K562 (cell line): Measurements from ENCODE around the gene ZFTA. TPM values are rescaled to one million over a fixed set of nuclear protein-coding genes. Genes with fewer than 3 reads are reported as not detected.
A peak's percentile ranks its signal among the peaks of the same experiment; 100 is the strongest.

Experiments used
- ATF7 ChIP-seq: fragments of 450-650 bp; IDR thresholded peaks from 2 replicates; pipeline ENCODE4 v1.7.1; 2014; ENCODE audit warnings: mild to moderate bottlenecking, moderate library complexity
- GATA2 ChIP-seq: sonication (generic); formaldehyde crosslinking; IDR thresholded peaks from 2 replicates; pipeline ENCODE4 v1.4.0; 2020; ENCODE audit warnings: mild to moderate bottlenecking, missing genetic modification reagents
- GTF2A2 ChIP-seq: IDR thresholded peaks from 2 replicates; pipeline ENCODE4 v1.6.1; 2016; ENCODE audit warnings: mild to moderate bottlenecking, missing genetic modification characterization, missing compliant biosample characterization
- HNRNPLL ChIP-seq: fragments of 200-400 bp; formaldehyde crosslinking; IDR thresholded peaks from 2 replicates; pipeline ENCODE4 v1.6.1; 2017; ENCODE audit warnings: low read length, low read depth, mild to moderate bottlenecking; ENCODE audit not compliant: poor library complexity, severe bottlenecking
- ID3 ChIP-seq, 2 experiments: fragments of 250-450 bp in 1 of 2; fragments of 450-650 bp in 1 of 2; sonication (Bioruptor Pico) in 1 of 2; IDR thresholded peaks; 2 replicates each; pipeline versions ENCODE4 v1.6.1 to v1.8.0; 2016 to 2021; ENCODE audit warnings: mild to moderate bottlenecking in 2 of 2, moderate library complexity in 2 of 2, missing compliant biosample characterization in 1 of 2, missing genetic modification characterization in 1 of 2
- JUN ChIP-seq, 2 experiments: sonication (generic) in 1 of 2; formaldehyde crosslinking in 1 of 2; IDR thresholded peaks; 2 replicates each; pipeline versions ENCODE4 v1.6.1 to v1.8.0; 2012 to 2022; ENCODE audit warnings: borderline replicate concordance in 2 of 2, mild to moderate bottlenecking in 2 of 2, improper control_type of control experiment in 1 of 2, low read depth in 1 of 2, low read length in 1 of 2, missing genetic modification reagents in 1 of 2
- MAX ChIP-seq: sonication (generic); formaldehyde crosslinking; IDR thresholded peaks from 2 replicates; pipeline ENCODE4 v1.9.0; 2022; ENCODE audit warnings: mild to moderate bottlenecking, missing genetic modification reagents
- MAZ ChIP-seq, 2 experiments: fragments of 450-650 bp in 1 of 2; sonication (generic) in 1 of 2; formaldehyde crosslinking; IDR thresholded peaks in 1 of 2; conservative IDR thresholded peaks in 1 of 2; 2 replicates each; pipeline versions ENCODE4 v1.4.0 to v1.5.0; 2020; ENCODE audit warnings: mild to moderate bottlenecking in 1 of 2, missing genetic modification reagents in 1 of 2
- MYBL2 ChIP-seq, 2 experiments: fragments of 450-650 bp in 1 of 2; sonication (generic) in 1 of 2; formaldehyde crosslinking in 1 of 2; IDR thresholded peaks; 2 replicates each; pipeline versions ENCODE4 v1.6.1 to v1.8.1; 2017 to 2022; ENCODE audit warnings: borderline replicate concordance in 1 of 2, inconsistent platforms in 1 of 2, low read depth in 1 of 2, mild to moderate bottlenecking in 1 of 2, missing genetic modification reagents in 1 of 2, moderate library complexity in 1 of 2
- NFRKB ChIP-seq: fragments of 450-650 bp; IDR thresholded peaks from 2 replicates; pipeline ENCODE4 v1.6.1; 2016; ENCODE audit warnings: low read depth
- NR2C2 ChIP-seq, 2 experiments: fragments of 200-800 bp in 1 of 2; sonication (Bioruptor generic) in 1 of 2; sonication (generic) in 1 of 2; formaldehyde crosslinking in 1 of 2; IDR thresholded peaks; 2 replicates each; pipeline versions ENCODE4 v1.6.1 to v1.8.0; 2016 to 2022; ENCODE audit warnings: mild to moderate bottlenecking in 1 of 2, missing compliant biosample characterization in 1 of 2, missing genetic modification characterization in 1 of 2, missing genetic modification reagents in 1 of 2
- PHF20 ChIP-seq: fragments of 450-650 bp; IDR thresholded peaks from 2 replicates; pipeline ENCODE4 v1.6.1; 2018; ENCODE audit not compliant: partially characterized antibody
- POLR2AphosphoS2 ChIP-seq: IDR thresholded peaks from 2 replicates; pipeline ENCODE4 v1.6.1; 2012; ENCODE audit warnings: low read length, improper control_type of control experiment
- POLR2H ChIP-seq: IDR thresholded peaks from 2 replicates; pipeline ENCODE4 v1.6.1; 2016; ENCODE audit warnings: missing genetic modification characterization, low read depth, mild to moderate bottlenecking, control low read depth, missing compliant biosample characterization, moderate library complexity
- RBM25 ChIP-seq: fragments of 200-400 bp; formaldehyde crosslinking; IDR thresholded peaks from 2 replicates; pipeline ENCODE4 v1.6.1; 2018; ENCODE audit warnings: low read length, low read depth, moderate library complexity; ENCODE audit not compliant: severe bottlenecking
- SMAD4 ChIP-seq: fragments of 250-450 bp; sonication (Bioruptor Pico); conservative IDR thresholded peaks from 2 replicates; pipeline ENCODE4 v1.8.0; 2021; ENCODE audit warnings: inconsistent platforms, mild to moderate bottlenecking, moderate library complexity
- SNIP1 ChIP-seq: fragments of 450-650 bp; IDR thresholded peaks from 2 replicates; pipeline ENCODE4 v1.7.1; 2017; ENCODE audit warnings: low read depth, mild to moderate bottlenecking
- USF2 ChIP-seq: sonication (generic); formaldehyde crosslinking; IDR thresholded peaks from 2 replicates; pipeline ENCODE4 v1.5.0; 2020; ENCODE audit warnings: missing genetic modification reagents
- ZBTB5 ChIP-seq: fragments of 450-650 bp; IDR thresholded peaks from 2 replicates; pipeline ENCODE4 v1.6.1; 2017; ENCODE audit warnings: antibody characterized with exemption
- ZNF143 ChIP-seq: sonication (generic); formaldehyde crosslinking; IDR thresholded peaks from 2 replicates; pipeline ENCODE4 v1.9.0; 2022; ENCODE audit warnings: mild to moderate bottlenecking, missing genetic modification reagents
- polyA plus RNA-seq, 8 experiments: library from polyadenylated mRNA; depleted of rRNA in 4 of 8; stranded (reverse) in 5 of 8; unstranded in 3 of 8; fragments of >200 nt; fragmentation: Nextera tagmentation in 2 of 8; fragmentation: Illumina TruSeq in 1 of 8; extraction: Ambion mirVana in 2 of 8; extraction: Trizol in 1 of 8; gene quantifications; 2 replicates each; pipeline versions ENCODE4 v1.2.1 to v1.2.3, GENCODE V29; 2011 to 2014; ENCODE audit warnings: inconsistent platforms in 1 of 8, missing spikeins in 1 of 8
- total RNA-seq, 7 experiments: library from RNA; depleted of rRNA in 6 of 7; stranded (reverse); fragments of >200 nt in 6 of 7; fragmentation: Illumina TruSeq in 2 of 7; extraction: Trizol in 2 of 7; gene quantifications; 2 replicates each; pipeline versions ENCODE4 v1.2.1 to v1.2.3, GENCODE V29; 2011 to 2021; ENCODE audit warnings: low replicate concordance in 1 of 7

Gene ZFTA
- total and polyA plus RNA-seq, 9 of the 15 experiments (the other 6 are each of a cell fraction or from before 2014, with no cell fraction given): 0.45 to 12.3 (median 2.9) TPM

DNA sequence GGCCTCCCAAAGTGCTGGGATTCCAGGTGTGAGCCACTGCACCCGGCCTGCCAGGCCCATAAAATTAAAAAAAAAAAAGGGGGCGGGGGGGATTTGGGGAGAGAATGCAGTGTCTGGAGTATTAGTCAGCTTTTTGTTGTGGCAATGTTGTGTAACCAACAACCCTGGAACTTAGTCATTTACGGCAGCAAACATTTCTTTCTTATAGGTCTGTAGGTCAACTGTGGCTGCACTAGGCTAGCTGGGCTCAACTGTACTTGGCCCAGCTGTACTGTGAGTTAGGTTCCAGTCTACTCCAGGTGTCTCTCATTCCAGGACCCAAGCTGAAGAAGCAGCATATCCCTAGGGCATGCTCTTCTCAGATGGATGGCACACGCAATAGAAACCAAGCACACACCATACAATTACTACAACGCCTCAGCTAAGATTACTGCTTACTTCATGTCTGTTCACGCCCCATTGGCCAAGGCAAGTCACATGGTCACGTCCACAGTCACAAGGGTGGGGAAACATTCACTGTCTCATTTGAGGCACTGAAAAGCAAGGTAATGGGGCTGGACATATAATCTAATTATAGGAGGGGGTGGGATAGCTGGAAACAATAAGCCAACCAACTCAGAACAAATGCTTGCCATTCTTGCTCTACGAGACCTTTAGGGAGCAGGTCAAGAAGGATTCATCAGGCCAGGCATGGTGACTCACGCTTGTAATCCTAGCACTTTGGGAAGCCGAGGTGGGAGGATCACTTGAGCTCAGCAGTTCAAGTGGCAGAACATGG, 34.3 kb upstream of the ZFTA start (continued):
- TF ChIP-seq POLR2AphosphoS2 (no peak), GATA2 (CRISPR knock-in tag) (no peak), POLR2H (no peak), MYBL2 (IDR thresholded peaks at IDR 0.05; ENCODE audit: low read depth) (no peak), MYBL2 (CRISPR knock-in tag; IDR thresholded peaks at IDR 0.05; ENCODE audit: borderline replicate concordance) (no peak), USF2 (CRISPR knock-in tag) (peak; percentile 91), NR2C2 (CRISPR knock-in tag; IDR thresholded peaks at IDR 0.05) (no peak), NR2C2 (tag; IDR thresholded peaks at IDR 0.05) (peak; percentile 56), MAZ (CRISPR knock-in tag; conservative IDR thresholded peaks at IDR 0.05 in 1 of 2, IDR thresholded peaks at IDR 0.05 in 1 of 2) (peak in 1 of 2 experiments; percentile 53; a peak in 1 of 4 replicates), ZNF143 (no peak), HNRNPLL (no peak), ATF7 (0 out of 2 replicates have a peak, but pooled peaks have one; percentile 26), NFRKB (no peak), GTF2A2 (tag) (no peak), SMAD4 (CRISPR knock-in tag) (0 out of 2 replicates have a peak, but pooled peaks have one; percentile 21), PHF20 (no peak), RBM25 (peak; percentile 81), ID3 (CRISPR knock-in tag; IDR thresholded peaks at IDR 0.05) (no peak), ID3 (tag; IDR thresholded peaks at IDR 0.05) (peak; percentile 55; the same call in 1 of the 2 replicates), MAX (CRISPR knock-in tag) (peak; percentile 57; the same call in 1 of the 2 replicates), ZBTB5 (no peak), SNIP1 (no peak), JUN (IDR thresholded peaks at IDR 0.05; ENCODE audit: borderline replicate concordance, low read depth, low read length) (peak; percentile 62; the same call in 1 of the 2 replicates), JUN (CRISPR knock-in tag; IDR thresholded peaks at IDR 0.05; ENCODE audit: borderline replicate concordance) (no peak)
